Measurements from ENCODE around the gene HIVEP1.

DNA sequence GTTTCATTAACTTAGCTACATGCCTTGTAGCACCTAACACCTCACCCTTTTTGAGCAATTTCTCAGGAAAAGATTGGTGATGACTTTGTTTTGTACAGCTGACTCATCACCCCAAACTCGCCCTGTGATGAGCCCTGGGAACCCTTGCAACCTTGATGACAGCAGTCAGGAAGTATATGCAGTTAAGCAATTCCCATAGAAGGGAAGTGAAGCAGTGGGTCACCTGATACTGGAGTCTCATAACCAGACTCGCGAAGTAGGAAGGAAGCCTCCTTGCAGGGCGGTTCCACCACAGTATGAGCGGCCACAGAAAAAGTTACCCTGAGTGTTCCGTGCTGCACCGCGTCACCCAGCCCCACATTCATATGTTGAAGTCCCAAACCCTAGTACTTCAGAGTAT lies 196.1 kb downstream of the HIVEP1 start:
- no peak for TF ChIP-seq EZH2 (IDR thresholded peaks at IDR 0.05)
- TF ChIP-seq FOXP2 (optimal IDR thresholded peaks at IDR 0.05; ENCODE audit: control extremely low read depth, extremely low read length, insufficient read depth): no peak
